Thymus (tissue), 11 donors: ENCODE measurements around the gene ZBTB20. TPM values are rescaled to one million over a fixed set of nuclear protein-coding genes. Genes with fewer than 3 reads are reported as not detected.

Experiments
- DNase-seq, 9 donors: peaks; one replicate each; pipeline ENCODE4 v3.0.0-alpha.2; 2013; ENCODE audit warnings: low spot score in 9 of 9, low read depth in 6 of 9, missing footprints in 1 of 9
- H3K27ac ChIP-seq, 2 donors: one replicate each; pipeline ENCODE4 v1.5.1; 2013; ENCODE audit warnings: control low read depth in 1 of 2, low read depth in 1 of 2, low read length in 1 of 2, mild to moderate bottlenecking in 1 of 2, moderate library complexity in 1 of 2
- H3K27me3 ChIP-seq, 2 donors: one replicate each; pipeline ENCODE4 v1.5.1; 2013; ENCODE audit warnings: low read length in 1 of 2; ENCODE audit not compliant: control insufficient read depth in 2 of 2, insufficient read depth in 1 of 2
- H3K36me3 ChIP-seq, 2 donors: one replicate each; pipeline ENCODE4 v1.5.1; 2013; ENCODE audit warnings: low read length in 1 of 2, mild to moderate bottlenecking in 1 of 2, moderate library complexity in 1 of 2; ENCODE audit not compliant: control insufficient read depth in 2 of 2, insufficient read depth in 2 of 2
- H3K4me1 ChIP-seq, 2 donors: one replicate each; pipeline ENCODE4 v1.5.1; 2013; ENCODE audit warnings: low read length in 2 of 2; ENCODE audit not compliant: control insufficient read depth in 2 of 2, insufficient read depth in 2 of 2
- H3K4me3 ChIP-seq, 2 donors: one replicate each; pipeline ENCODE4 v1.5.1; 2013; ENCODE audit warnings: low read length in 2 of 2, control low read depth in 1 of 2, mild to moderate bottlenecking in 1 of 2
- H3K9me3 ChIP-seq, 2 donors: one replicate each; pipeline ENCODE4 v1.5.1; 2013; ENCODE audit warnings: low read length in 1 of 2, mild to moderate bottlenecking in 1 of 2; ENCODE audit not compliant: control insufficient read depth in 2 of 2, insufficient read depth in 1 of 2
- WGBS: extraction: QIAGEN DNeasy Blood & Tissue Kit; methylation state at CpG from one replicate; pipeline ENCODE4 v1.1.7; 2013; 5-methylcytosine and 5-hydroxymethylcytosine counted together
- polyA plus RNA-seq: library from polyadenylated mRNA; stranded (reverse); fragments of 200-250 nt; gene quantifications from one replicate; pipeline ENCODE4 v1.2.3, GENCODE V29; 2013
- total RNA-seq: library from RNA; stranded (reverse); fragments of 120-200 nt; gene quantifications from one replicate; pipeline ENCODE4 v1.2.4, GENCODE V29; 2013
- donor health status: healthy.

The ZBTB20 gene
- total and polyA plus RNA-seq, 2 donors, result 1.2 to 8.9 TPM

DNA sequence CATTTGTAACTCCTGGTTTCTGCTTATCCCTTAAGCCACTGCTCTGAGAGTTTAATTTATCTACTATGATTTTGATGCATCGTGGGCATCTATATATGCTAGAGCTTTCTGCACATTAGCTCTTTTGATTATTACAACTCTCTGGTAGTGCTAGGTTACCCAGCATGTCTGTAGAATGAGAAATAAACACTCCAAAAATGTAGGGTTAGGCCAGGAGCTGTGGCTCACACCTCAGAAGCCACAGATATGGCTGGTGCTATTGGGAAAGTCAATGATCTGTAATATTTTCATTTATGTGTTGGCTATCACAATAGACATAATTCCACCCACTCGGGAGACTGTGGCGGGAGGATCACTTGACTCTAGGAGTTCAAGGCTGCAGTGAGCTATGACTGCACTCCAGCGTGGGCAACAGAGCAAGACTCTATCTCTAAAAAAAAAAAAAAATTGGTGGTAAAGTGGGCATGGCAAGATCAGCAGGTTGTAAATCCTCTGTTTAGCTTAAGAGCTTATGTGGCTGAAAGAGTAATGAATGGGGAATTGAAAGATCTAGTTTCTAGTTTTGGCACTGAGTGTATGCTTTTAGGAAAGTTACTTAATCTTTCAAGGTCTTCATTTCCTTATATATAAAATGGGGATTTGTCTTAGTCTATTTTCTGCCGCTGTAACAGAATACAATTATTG, 847.0 kb downstream of the ZBTB20 start:
- H3K9me3 ChIP-seq, result no peaks in the 10 kb centered on the region
- H3K27ac ChIP-seq, result no peak overlapping the region
- no peaks in the 10 kb centered on the region for H3K4me1 ChIP-seq
- no peak for DNase-seq
- 96% methylated on average over 5 of the region's 5 CpGs for WGBS
- H3K27me3 ChIP-seq, result no peaks in the 10 kb centered on the region
- H3K36me3 ChIP-seq, result no peaks in the 10 kb centered on the region
- H3K4me3 ChIP-seq, result no peak overlapping the region

DNA sequence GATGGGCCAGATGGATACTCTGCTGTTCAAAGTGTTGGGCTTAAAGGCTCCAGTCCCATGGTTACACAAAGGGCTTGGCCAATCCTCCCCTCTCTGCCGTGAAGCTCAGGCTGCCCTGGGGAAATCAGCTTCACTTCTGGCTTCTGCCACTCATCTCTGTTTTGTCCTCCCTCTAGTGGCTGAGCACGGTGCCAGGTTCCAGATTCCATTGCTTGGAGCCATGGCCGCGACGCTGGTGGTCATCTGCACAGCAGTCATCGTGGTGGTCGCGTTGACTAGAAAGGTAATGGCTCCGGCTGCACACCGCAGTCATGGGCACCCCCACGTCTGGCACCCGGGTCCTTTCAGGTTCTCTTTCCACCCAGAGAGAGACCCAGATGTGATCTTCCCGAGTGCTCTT, 847.7 kb downstream of the ZBTB20 start:
- 83% methylated on average over 13 of the region's 13 CpGs for WGBS
- no peak for DNase-seq
- Histone ChIP-seq H3K36me3 (no peaks in the 10 kb centered on the region), H3K4me3 (no peak overlapping the region), H3K27me3 (no peaks in the 10 kb centered on the region), H3K27ac (no peak overlapping the region), H3K4me1 (no peaks in the 10 kb centered on the region), H3K9me3 (no peaks in the 10 kb centered on the region)

GRCh38 chr3:114295946-114296345, 851.1 kb downstream of the ZBTB20 start:
- H3K4me3 ChIP-seq, result no peak overlapping the region
- no peaks in the 10 kb centered on the region for H3K36me3 ChIP-seq
- H3K27ac ChIP-seq, result no peak overlapping the region
- no peak for DNase-seq
- no peaks in the 10 kb centered on the region for H3K27me3 ChIP-seq
- no peaks in the 10 kb centered on the region for H3K9me3 ChIP-seq
- H3K4me1 ChIP-seq, result no peaks in the 10 kb centered on the region
- 97% methylated on average over 2 of the region's 2 CpGs for WGBS

DNA sequence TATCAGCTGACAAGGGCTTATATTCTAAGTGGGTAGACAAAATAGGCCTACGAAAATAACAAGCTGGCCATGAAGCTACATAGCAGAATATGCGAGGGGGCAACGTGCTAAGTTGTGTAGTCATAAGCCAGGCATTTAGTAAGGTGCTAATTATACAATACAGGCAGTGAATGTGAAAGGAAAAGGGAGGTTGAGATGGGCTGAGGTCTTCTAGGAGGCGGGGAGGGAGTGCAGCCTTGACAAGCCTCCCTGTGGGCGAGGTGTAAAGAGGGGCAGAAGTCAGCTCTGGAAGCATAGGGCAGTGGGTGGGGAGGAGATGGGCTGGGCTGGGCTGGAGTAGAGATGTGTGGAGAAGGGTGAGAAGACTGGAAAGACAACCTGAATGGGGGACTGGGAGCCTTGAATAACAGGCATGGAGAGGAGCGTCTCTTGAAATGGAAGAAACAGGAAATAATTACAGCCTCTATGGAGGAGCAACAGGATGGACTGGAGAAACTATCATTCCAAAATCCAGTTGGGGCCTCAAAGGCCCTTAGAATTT, 852.1 kb downstream of the ZBTB20 start:
- H3K4me3 ChIP-seq, result no peak overlapping the region
- DNase-seq, result no peak
- H3K36me3 ChIP-seq, result no peaks in the 10 kb centered on the region
- H3K4me1 ChIP-seq, result no peaks in the 10 kb centered on the region
- no peaks in the 10 kb centered on the region for H3K9me3 ChIP-seq
- no peak overlapping the region for H3K27ac ChIP-seq
- 94% methylated on average over 6 of the region's 6 CpGs for WGBS
- H3K27me3 ChIP-seq, result no peaks in the 10 kb centered on the region

- H3K9me3 ChIP-seq, result no peaks in the 10 kb centered on the region
- H3K4me1 ChIP-seq, result no peaks in the 10 kb centered on the region
- no peak within 1 kb of the TSS for H3K27ac ChIP-seq
- H3K36me3 ChIP-seq, result no peaks in the 10 kb centered on the region
- no peak within 1 kb of the TSS for H3K4me3 ChIP-seq
- H3K27me3 ChIP-seq, result no peaks in the 10 kb centered on the region
- 93% methylated on average over 7 of the region's 7 CpGs for WGBS
- no peak for DNase-seq
Observed at GRCh38 chr3:114293838-114294535, 853.1 kb downstream of the ZBTB20 start, which contains the start of gene TIGIT. TSS of gene TIGIT (plus strand) at chr3:114294028. CDS start at chr3:114294062, 34 bp downstream.

GRCh38 chr3:114290911-114291901, 855.9 kb downstream of the ZBTB20 start:
- Histone ChIP-seq H3K9me3 (no peaks in the 10 kb centered on the region), H3K4me1 (no peaks in the 10 kb centered on the region), H3K36me3 (no peaks in the 10 kb centered on the region), H3K27ac (peak overlapping the region in 1 of 2 donors; percentile 21), H3K27me3 (no peaks in the 10 kb centered on the region), H3K4me3 (no peak overlapping the region)
- DNase-seq, result peak; percentile 42 to 86 (median 59)
- 50% methylated on average over 23 of the region's 23 CpGs for WGBS

- no peak overlapping the region for H3K27ac ChIP-seq
- no peaks in the 10 kb centered on the region for H3K36me3 ChIP-seq
- H3K4me1 ChIP-seq, result no peaks in the 10 kb centered on the region
- 93% methylated on average over 2 of the region's 2 CpGs for WGBS
- DNase-seq, result no peak
- H3K9me3 ChIP-seq, result no peaks in the 10 kb centered on the region
- no peak overlapping the region for H3K4me3 ChIP-seq
- no peaks in the 10 kb centered on the region for H3K27me3 ChIP-seq
Observed at GRCh38 chr3:114286266-114286665, 860.8 kb downstream of the ZBTB20 start.

GRCh38 chr3:114285648-114286230, 861.3 kb downstream of the ZBTB20 start:
- WGBS, result 96% methylated on average over 3 of the region's 3 CpGs
- Histone ChIP-seq H3K4me3 (no peak overlapping the region), H3K27me3 (no peaks in the 10 kb centered on the region), H3K4me1 (no peaks in the 10 kb centered on the region), H3K9me3 (no peaks in the 10 kb centered on the region), H3K36me3 (no peaks in the 10 kb centered on the region), H3K27ac (no peak overlapping the region)
- DNase-seq, result no peak
